Lower lobe of right lung (tissue), 2 donors: ENCODE results near the gene PIGN. TPM values are rescaled to one million over a fixed set of nuclear protein-coding genes. Genes with fewer than 3 reads are reported as not detected.

Experiments used
- ATAC-seq, 2 donors: fragments of 200-7000 bp; cut with Tn5 transposase; one replicate each; pipeline ENCODE4 v1.9.1; 2020 to 2022; ENCODE audit warnings: mild to moderate bottlenecking in 2 of 2, moderate library complexity in 2 of 2
- DNase-seq: peaks from one replicate; pipeline ENCODE4 v3.0.0-alpha.2; 2020
- H3K27ac ChIP-seq: fragments of 200-600 bp; one replicate; pipeline ENCODE4 v1.8.0; 2022
- H3K27me3 ChIP-seq: fragments of 200-600 bp; one replicate; pipeline ENCODE4 v1.8.0; 2022; ENCODE audit warnings: low read depth
- H3K36me3 ChIP-seq: fragments of 200-600 bp; one replicate; pipeline ENCODE4 v1.8.0; 2022; ENCODE audit warnings: mild to moderate bottlenecking
- H3K4me1 ChIP-seq: fragments of 200-600 bp; one replicate; pipeline ENCODE4 v1.8.0; 2022
- H3K4me3 ChIP-seq: fragments of 200-600 bp; one replicate; pipeline ENCODE4 v1.8.0; 2022; ENCODE audit warnings: mild to moderate bottlenecking
- H3K9me3 ChIP-seq: fragments of 200-600 bp; one replicate; pipeline ENCODE4 v1.8.0; 2022
- intact Hi-C: fragments of 100-400 bp; cut with DNase I; formaldehyde crosslinking; loops from one replicate; pipeline ENCODE4 v1.11.0; 2022
- long read RNA-seq: library from polyadenylated mRNA; unstranded; transcript quantifications from one replicate; pipeline ENCODE4 v2.0.0, GENCODE V29; 2021
- total RNA-seq: library from RNA; stranded (reverse); fragmentation: NEBNext Ultra II Directional; extraction: Animal tissue kit (Norgen Biotek cat#: 25700); gene quantifications from one replicate; pipeline ENCODE4 v1.2.1, GENCODE V29; 2021
- TF ChIP-seq, protein P1 (sequence below): fragments of 200-600 bp; IDR thresholded peaks from one replicate; pipeline ENCODE4 v1.8.0; 2022; ENCODE audit warnings: antibody characterized with exemption, mild to moderate bottlenecking
- donor health status: DM: no; HTN: yes; CAD: no; lungs with severe emphysema.

The PIGN gene, protein sequence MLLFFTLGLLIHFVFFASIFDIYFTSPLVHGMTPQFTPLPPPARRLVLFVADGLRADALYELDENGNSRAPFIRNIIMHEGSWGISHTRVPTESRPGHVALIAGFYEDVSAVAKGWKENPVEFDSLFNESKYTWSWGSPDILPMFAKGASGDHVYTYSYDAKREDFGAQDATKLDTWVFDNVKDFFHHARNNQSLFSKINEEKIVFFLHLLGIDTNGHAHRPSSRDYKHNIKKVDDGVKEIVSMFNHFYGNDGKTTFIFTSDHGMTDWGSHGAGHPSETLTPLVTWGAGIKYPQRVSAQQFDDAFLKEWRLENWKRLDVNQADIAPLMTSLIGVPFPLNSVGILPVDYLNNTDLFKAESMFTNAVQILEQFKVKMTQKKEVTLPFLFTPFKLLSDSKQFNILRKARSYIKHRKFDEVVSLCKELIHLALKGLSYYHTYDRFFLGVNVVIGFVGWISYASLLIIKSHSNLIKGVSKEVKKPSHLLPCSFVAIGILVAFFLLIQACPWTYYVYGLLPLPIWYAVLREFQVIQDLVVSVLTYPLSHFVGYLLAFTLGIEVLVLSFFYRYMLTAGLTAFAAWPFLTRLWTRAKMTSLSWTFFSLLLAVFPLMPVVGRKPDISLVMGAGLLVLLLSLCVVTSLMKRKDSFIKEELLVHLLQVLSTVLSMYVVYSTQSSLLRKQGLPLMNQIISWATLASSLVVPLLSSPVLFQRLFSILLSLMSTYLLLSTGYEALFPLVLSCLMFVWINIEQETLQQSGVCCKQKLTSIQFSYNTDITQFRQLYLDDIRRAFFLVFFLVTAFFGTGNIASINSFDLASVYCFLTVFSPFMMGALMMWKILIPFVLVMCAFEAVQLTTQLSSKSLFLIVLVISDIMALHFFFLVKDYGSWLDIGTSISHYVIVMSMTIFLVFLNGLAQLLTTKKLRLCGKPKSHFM
- total RNA-seq: 25.9 TPM
- long read RNA-seq, full-length matches to known transcripts: 11 of 22 reads
- long read RNA-seq, partial matches to known transcripts: 5 of 22 reads
- long read RNA-seq, other reads (novel, unspliced or antisense): 6 of 22 reads

DNA sequence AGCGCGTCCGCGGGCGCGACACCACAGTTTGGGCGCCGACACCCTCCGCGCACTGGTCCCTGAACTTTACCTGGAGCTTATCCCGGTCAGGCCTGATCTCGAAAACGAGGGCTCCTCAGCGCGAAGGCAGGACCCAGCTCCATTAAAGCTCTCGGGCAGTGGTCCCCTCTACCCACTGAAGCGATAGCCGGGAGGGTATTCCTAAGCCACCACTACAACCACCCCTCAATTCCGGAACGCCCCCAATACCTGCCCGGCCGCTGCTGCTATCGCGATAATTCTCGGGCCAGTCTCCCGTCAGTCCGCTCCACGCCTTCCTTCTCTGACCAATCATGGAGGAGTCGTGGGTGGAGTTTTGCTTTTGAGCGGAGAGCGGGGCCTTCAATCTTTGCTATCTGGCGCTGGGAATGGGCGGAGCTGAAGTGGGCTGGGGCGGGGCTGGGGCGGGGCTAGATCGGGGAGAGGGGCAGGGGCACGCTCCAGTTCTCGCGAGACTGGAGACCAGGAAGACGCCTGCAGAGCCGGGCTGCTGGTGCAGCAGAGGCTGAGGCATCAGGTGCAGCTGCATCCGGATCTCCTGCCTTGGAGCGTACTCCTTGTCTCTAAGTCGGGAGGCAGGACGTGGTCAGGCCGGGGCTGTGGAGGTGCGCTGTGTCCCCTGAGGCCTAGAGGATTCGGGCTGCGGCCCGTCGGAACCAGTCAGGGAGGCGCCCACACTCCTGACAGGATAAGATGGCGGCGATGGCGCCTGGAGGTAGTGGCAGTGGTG is at the start of gene PIGN, which contains the start of gene RELCH:
Gene PIGN, minus strand, starts transcription at position 283 of the 769 bp plus-strand sequence. CDS start 25,703 bp downstream, outside the sequence.
Gene RELCH, plus strand, starts transcription at position 482 of the 769 bp plus-strand sequence. Its CDS starts 251 bp downstream, at position 733.
- ATAC-seq: peak; percentile 98 to 99
- intact Hi-C loops: no loop called here
- Histone ChIP-seq H3K36me3 (no peaks in the 10 kb centered on the region), H3K27ac (peak within 1 kb of the TSS; percentile 86), H3K4me3 (peak within 1 kb of the TSS; percentile 98), H3K4me1 (peaks cover 53% of the 10 kb centered on the region), H3K9me3 (no peaks in the 10 kb centered on the region), H3K27me3 (no peaks in the 10 kb centered on the region)
- DNase-seq: peak; percentile 95
- TF ChIP-seq, protein P1, sequence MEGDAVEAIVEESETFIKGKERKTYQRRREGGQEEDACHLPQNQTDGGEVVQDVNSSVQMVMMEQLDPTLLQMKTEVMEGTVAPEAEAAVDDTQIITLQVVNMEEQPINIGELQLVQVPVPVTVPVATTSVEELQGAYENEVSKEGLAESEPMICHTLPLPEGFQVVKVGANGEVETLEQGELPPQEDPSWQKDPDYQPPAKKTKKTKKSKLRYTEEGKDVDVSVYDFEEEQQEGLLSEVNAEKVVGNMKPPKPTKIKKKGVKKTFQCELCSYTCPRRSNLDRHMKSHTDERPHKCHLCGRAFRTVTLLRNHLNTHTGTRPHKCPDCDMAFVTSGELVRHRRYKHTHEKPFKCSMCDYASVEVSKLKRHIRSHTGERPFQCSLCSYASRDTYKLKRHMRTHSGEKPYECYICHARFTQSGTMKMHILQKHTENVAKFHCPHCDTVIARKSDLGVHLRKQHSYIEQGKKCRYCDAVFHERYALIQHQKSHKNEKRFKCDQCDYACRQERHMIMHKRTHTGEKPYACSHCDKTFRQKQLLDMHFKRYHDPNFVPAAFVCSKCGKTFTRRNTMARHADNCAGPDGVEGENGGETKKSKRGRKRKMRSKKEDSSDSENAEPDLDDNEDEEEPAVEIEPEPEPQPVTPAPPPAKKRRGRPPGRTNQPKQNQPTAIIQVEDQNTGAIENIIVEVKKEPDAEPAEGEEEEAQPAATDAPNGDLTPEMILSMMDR: no peak

GRCh38 chr18:62236252-62236651 is 49.4 kb upstream of the PIGN start:
- Histone ChIP-seq H3K4me3 (no peak overlapping the region), H3K4me1 (no peaks in the 10 kb centered on the region), H3K9me3 (no peaks in the 10 kb centered on the region), H3K27ac (no peak overlapping the region), H3K27me3 (no peaks in the 10 kb centered on the region), H3K36me3 (peaks cover 18% of the 10 kb centered on the region)
- TF ChIP-seq, protein P1: no peak
- ATAC-seq (no peak), DNase-seq (no peak)
- intact Hi-C loops: no loop called here

- Histone ChIP-seq H3K4me1 (no peaks in the 10 kb centered on the region), H3K9me3 (no peaks in the 10 kb centered on the region), H3K27me3 (no peaks in the 10 kb centered on the region), H3K4me3 (no peak overlapping the region), H3K36me3 (peaks cover 62% of the 10 kb centered on the region), H3K27ac (no peak overlapping the region)
- intact Hi-C loops: no loop called here
- TF ChIP-seq, protein P1: no peak
- DNase-seq: no peak
- no peak for ATAC-seq
These were observed 39.2 kb upstream of the PIGN start for GRCh38 chr18:62226047-62226446.

GRCh38 chr18:62224229-62224628 is 37.4 kb upstream of the PIGN start:
- no peak for ATAC-seq

More at GRCh38 chr18:62224229-62224628, 37.4 kb upstream of the PIGN start:
- DNase-seq: no peak
- intact Hi-C loops: no loop called here
- Histone ChIP-seq H3K9me3 (no peaks in the 10 kb centered on the region), H3K36me3 (peaks cover 47% of the 10 kb centered on the region), H3K4me3 (no peak overlapping the region), H3K27ac (no peak overlapping the region), H3K4me1 (no peaks in the 10 kb centered on the region), H3K27me3 (no peaks in the 10 kb centered on the region)
- TF ChIP-seq, protein P1: no peak
